ENCODE results near the gene KCNAB2.
"Not testable (repeated sequence)": the region's sequence is repeated elsewhere in the genome, so short reads cannot be mapped to it uniquely, and the experiment has no call there.

GRCh38 chr1:6077061-6077460, 31.4 kb downstream of the KCNAB2 start:
- not testable (repeated sequence) for TF ChIP-seq EZH2 (IDR thresholded peaks at IDR 0.05; ENCODE audit: insufficient read depth, poor library complexity, severe bottlenecking); EZH2phosphoT487 (IDR thresholded peaks at IDR 0.05; ENCODE audit: insufficient read depth, low read depth)

Measured in GM23248 (cell line).